Activated CD4-positive, alpha-beta T cell treated with anti-CD3 and anti-CD28 coated beads, Interleukin-2, Interleukin-4, amounts not matched to agents 100 ng/mL and 50 ng/mL, durations not matched to agents 16 hours and 8 hours (primary cell): ENCODE measurements around the gene TSPAN15.

Experiments used
- DNase-seq: peaks from one replicate; pipeline ENCODE4 v3.0.0-alpha.2; 2020; ENCODE audit warnings: low spot score

Gene TSPAN15

GRCh38 chr10:69451209-69451783 lies at the start of gene TSPAN15:
Gene TSPAN15 (plus strand): TSS chr10:69451465. CDS start chr10:69451595, 130 bp downstream.
- DNase-seq, result peak; percentile 83

GRCh38 chr10:69402386-69402785 lies 48.9 kb upstream of the TSPAN15 start:
- no peak for DNase-seq

GRCh38 chr10:69403066-69403465 lies 48.2 kb upstream of the TSPAN15 start:
- DNase-seq, result no peak

- no peak for DNase-seq
These were observed 47.7 kb upstream of the TSPAN15 start for GRCh38 chr10:69403519-69403918.

- DNase-seq, result no peak
These were observed 46.5 kb upstream of the TSPAN15 start for GRCh38 chr10:69404786-69405185.

GRCh38 chr10:69405221-69405620 lies 46.0 kb upstream of the TSPAN15 start:
- DNase-seq, result no peak

- no peak for DNase-seq
These were observed 44.9 kb upstream of the TSPAN15 start for GRCh38 chr10:69406302-69406811.

- no peak for DNase-seq
These were observed 44.3 kb upstream of the TSPAN15 start for GRCh38 chr10:69406816-69407580.

- peak; percentile 30 for DNase-seq
These were observed 43.5 kb upstream of the TSPAN15 start for GRCh38 chr10:69407621-69408301.

- peak; percentile 92 for DNase-seq
These were observed 42.7 kb upstream of the TSPAN15 start for GRCh38 chr10:69408318-69409175.

GRCh38 chr10:69409176-69409495 lies 42.1 kb upstream of the TSPAN15 start:
- no peak for DNase-seq

GRCh38 chr10:69409968-69410367 lies 41.3 kb upstream of the TSPAN15 start:
- DNase-seq, result no peak

- DNase-seq, result no peak
These were observed 40.8 kb upstream of the TSPAN15 start for GRCh38 chr10:69410487-69410886.

GRCh38 chr10:69411476-69411875 lies 39.8 kb upstream of the TSPAN15 start:
- no peak for DNase-seq

- no peak for DNase-seq
These were observed 39.0 kb upstream of the TSPAN15 start for GRCh38 chr10:69412232-69412790.

GRCh38 chr10:69413221-69413865 lies 37.9 kb upstream of the TSPAN15 start:
- peak; percentile 43 for DNase-seq

- no peak for DNase-seq
These were observed 36.9 kb upstream of the TSPAN15 start for GRCh38 chr10:69414036-69415018.

GRCh38 chr10:69415049-69415448 lies 36.2 kb upstream of the TSPAN15 start:
- no peak for DNase-seq

- no peak for DNase-seq
These were observed 35.3 kb upstream of the TSPAN15 start for GRCh38 chr10:69415951-69416350.

- DNase-seq, result no peak
These were observed 34.6 kb upstream of the TSPAN15 start, which contains the start of gene TACR2 for GRCh38 chr10:69416695-69417094. Gene TACR2 (minus strand): TSS chr10:69416918. CDS start chr10:69416323, 595 bp downstream.
